Esophagus mucosa (tissue), 1 donor: ENCODE data around the gene RASGRF1. TPM values are rescaled to one million over a fixed set of nuclear protein-coding genes. Genes with fewer than 3 reads are reported as not detected.

ENCODE experiments used
- ATAC-seq: fragments of 200-7000 bp; cut with Tn5 transposase; one replicate; pipeline ENCODE4 v1.9.1; 2020
- total RNA-seq: library from RNA; stranded (reverse); gene quantifications from one replicate; pipeline ENCODE4 v1.2.4, GENCODE V29; 2023
- donor health status: DM: yes; HTN: yes; CAD: no.

Gene RASGRF1
- total RNA-seq, 1 donor from 2014 or later, result 0.12 TPM

GRCh38 chr15:78951841-78952238 is 138.7 kb downstream of the RASGRF1 start:
- peak; percentile 43 for ATAC-seq

GRCh38 chr15:78950902-78951840 is 139.4 kb downstream of the RASGRF1 start:
- ATAC-seq, result peak; percentile 54

- no peak for ATAC-seq
Measured at GRCh38 chr15:78950343-78950742, 140.2 kb downstream of the RASGRF1 start.

GRCh38 chr15:78949461-78949860 is 141.1 kb downstream of the RASGRF1 start:
- ATAC-seq, result no peak

- no peak for ATAC-seq
Measured at GRCh38 chr15:78947506-78947905, 143.1 kb downstream of the RASGRF1 start.

- ATAC-seq, result no peak
Measured at GRCh38 chr15:78946493-78946892, 144.1 kb downstream of the RASGRF1 start.

GRCh38 chr15:78944669-78945407 is 145.7 kb downstream of the RASGRF1 start, which contains the start of gene CTSH:
Gene CTSH, minus strand, starts transcription at chr15:78945046. Its CDS starts 65 bp downstream, at chr15:78944981.
- peak; percentile 89 for ATAC-seq

- ATAC-seq, result peak; percentile 33
Measured at GRCh38 chr15:78944202-78944625, 146.4 kb downstream of the RASGRF1 start.

GRCh38 chr15:78943692-78944091 is 146.9 kb downstream of the RASGRF1 start:
- no peak for ATAC-seq

- ATAC-seq, result no peak
Measured at GRCh38 chr15:78942741-78943140, 147.8 kb downstream of the RASGRF1 start.

- ATAC-seq, result peak; percentile 38
Measured at GRCh38 chr15:78938658-78939488, 151.7 kb downstream of the RASGRF1 start.

- no peak for ATAC-seq
Measured at GRCh38 chr15:78937132-78937739, 153.3 kb downstream of the RASGRF1 start.

GRCh38 chr15:78934655-78935023 is 155.9 kb downstream of the RASGRF1 start:
- ATAC-seq, result no peak

- ATAC-seq, result no peak
Measured at GRCh38 chr15:78933823-78934654, 156.5 kb downstream of the RASGRF1 start.

- ATAC-seq, result no peak
Measured at GRCh38 chr15:78933187-78933822, 157.3 kb downstream of the RASGRF1 start.

GRCh38 chr15:78932258-78932808 is 158.2 kb downstream of the RASGRF1 start:
- ATAC-seq, result no peak

GRCh38 chr15:78931439-78932257 is 158.9 kb downstream of the RASGRF1 start:
- ATAC-seq, result peak; percentile 9

- ATAC-seq, result peak; percentile 90
Measured at GRCh38 chr15:78930577-78931388, 159.8 kb downstream of the RASGRF1 start.
